Breast epithelium (tissue), 3 donors: ENCODE results near the gene CCDC167.

ENCODE experiments used
- POLR2A ChIP-seq: fragments of 450-650 bp; IDR thresholded peaks from one replicate; pipeline ENCODE4 v1.6.1; 2016; ENCODE audit warnings: antibody characterized with exemption, mild to moderate bottlenecking, moderate library complexity
- POLR2AphosphoS5 ChIP-seq, 3 donors: sonication (generic); formaldehyde crosslinking; IDR thresholded peaks; one replicate each; pipeline ENCODE4 v1.6.1; 2017; ENCODE audit warnings: antibody characterized with exemption in 3 of 3
- TF ChIP-seq, protein P1 (sequence below), 3 donors: fragments of 450-650 bp; IDR thresholded peaks; one replicate each; pipeline ENCODE4 v1.5.1; 2016 to 2017; ENCODE audit warnings: antibody characterized with exemption in 3 of 3, mild to moderate bottlenecking in 3 of 3, moderate library complexity in 3 of 3

DNA sequence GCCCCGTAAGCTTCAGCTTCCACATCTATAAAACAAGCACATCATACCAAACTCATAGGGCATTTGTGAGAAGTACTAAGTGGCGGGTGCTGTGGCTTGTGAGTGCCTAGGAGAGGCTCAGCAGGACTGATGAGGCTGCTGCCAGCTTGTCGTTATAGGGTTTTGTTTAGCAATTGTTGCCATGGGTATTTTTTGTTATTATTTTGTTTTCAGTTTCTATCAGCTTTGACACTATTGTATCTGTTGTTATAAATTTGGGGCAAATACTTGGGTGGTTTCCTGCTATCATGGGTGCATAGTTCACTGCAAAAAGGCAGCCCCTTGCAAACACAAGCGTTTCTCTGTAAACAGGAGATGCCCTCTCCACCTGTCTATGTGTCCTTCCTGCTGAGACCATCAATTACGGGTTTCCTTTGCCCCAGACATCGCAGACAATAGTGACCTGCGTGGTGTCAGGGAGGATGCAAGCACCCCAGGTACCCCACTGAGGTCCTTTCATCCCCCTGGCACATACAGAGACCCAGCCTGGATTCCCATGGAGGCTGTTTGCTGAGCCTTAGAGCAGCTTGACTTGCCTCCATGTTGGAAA is 3.1 kb upstream of the CCDC167 start:
- TF ChIP-seq, protein P1, sequence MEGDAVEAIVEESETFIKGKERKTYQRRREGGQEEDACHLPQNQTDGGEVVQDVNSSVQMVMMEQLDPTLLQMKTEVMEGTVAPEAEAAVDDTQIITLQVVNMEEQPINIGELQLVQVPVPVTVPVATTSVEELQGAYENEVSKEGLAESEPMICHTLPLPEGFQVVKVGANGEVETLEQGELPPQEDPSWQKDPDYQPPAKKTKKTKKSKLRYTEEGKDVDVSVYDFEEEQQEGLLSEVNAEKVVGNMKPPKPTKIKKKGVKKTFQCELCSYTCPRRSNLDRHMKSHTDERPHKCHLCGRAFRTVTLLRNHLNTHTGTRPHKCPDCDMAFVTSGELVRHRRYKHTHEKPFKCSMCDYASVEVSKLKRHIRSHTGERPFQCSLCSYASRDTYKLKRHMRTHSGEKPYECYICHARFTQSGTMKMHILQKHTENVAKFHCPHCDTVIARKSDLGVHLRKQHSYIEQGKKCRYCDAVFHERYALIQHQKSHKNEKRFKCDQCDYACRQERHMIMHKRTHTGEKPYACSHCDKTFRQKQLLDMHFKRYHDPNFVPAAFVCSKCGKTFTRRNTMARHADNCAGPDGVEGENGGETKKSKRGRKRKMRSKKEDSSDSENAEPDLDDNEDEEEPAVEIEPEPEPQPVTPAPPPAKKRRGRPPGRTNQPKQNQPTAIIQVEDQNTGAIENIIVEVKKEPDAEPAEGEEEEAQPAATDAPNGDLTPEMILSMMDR (IDR thresholded peaks at IDR 0.05), result no peak
- TF ChIP-seq POLR2A (no peak), POLR2AphosphoS5 (IDR thresholded peaks at IDR 0.05) (no peak)
